ENCODE measurements around the gene TARDBP.
"Not testable (repeated sequence)": the region's sequence is repeated elsewhere in the genome, so short reads cannot be mapped to it uniquely, and the experiment has no call there.

TARDBP gene

DNA sequence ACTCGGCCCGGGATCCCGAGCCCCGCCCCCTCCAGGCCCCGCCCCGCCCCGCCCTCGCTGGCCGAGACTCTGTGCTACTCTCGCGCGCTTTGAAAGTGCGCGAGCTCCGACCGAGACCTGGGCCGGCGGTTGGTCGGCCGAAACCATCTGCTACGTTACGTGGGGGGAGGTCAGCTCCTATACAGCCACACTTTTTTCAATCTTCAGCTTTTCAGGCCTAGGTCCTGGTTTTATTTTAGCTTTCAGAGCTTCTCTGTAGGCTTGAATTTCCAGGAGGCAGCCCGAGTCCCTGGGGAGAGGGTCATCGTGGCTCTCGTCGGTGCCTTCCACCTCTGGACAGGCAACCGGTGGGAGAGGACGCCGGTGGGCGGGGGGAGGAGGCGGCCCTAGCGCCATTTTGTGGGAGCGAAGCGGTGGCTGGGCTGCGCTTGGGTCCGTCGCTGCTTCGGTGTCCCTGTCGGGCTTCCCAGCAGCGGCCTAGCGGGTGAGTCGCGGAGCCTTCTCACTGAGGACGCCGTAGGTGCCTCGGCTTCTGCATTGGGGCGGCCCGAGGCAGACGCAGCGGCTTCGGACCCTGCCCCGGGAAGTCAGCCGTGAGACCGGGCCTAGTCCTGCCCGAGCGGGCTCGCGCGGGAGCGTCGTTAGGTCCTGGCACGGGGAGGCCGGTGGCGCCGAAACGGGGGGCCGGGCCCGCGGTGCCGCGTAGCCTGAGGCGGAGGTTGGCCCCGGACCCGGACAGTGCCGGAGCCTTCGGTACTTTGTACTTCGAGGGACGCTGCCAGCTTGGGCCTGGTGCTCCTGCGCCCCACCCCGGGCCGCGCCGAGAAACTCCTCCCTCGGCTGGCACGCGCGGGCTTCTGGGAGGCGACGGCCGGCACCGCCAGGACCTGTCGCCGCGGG is at the start of gene TARDBP:
TARDBP (plus strand) TSS at position 395 of the 900 bp plus-strand sequence. CDS start 1,074 bp downstream, outside the sequence.
- peak; percentile 94 for DNase-seq

DNA sequence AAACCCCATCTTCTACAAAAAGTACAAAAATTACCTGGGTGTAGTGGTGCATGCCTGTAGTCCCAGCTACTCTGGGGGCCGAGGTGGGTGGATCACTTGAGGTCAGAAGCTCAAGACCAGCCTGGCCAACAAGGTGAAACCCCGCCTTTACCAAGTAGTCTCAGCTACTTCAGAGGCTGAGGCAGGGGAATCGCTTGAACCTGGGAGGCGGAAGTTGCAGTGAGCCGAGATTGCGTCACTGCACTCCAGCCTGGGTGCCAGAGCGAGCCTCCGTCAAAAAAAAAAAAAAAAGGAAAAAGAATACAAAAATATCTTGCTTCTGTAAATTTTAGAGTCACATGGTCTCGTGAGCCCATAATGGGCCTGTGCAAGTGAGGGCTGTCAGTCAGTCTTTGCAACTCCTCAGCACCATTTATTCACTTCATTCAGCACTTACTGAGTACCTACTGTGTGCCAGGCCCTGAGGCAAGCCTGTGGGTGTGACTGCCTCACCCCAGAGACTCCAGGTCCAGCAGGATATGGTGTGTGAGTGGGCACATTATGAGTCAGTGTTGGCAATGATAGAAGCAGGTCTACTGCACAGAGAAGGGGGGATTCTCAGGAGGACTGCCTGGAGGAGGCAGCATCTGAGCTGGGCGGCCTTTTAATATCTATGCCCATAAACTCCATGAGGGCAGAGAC is 46.8 kb upstream of the TARDBP start:
- DNase-seq = no peak

DNA sequence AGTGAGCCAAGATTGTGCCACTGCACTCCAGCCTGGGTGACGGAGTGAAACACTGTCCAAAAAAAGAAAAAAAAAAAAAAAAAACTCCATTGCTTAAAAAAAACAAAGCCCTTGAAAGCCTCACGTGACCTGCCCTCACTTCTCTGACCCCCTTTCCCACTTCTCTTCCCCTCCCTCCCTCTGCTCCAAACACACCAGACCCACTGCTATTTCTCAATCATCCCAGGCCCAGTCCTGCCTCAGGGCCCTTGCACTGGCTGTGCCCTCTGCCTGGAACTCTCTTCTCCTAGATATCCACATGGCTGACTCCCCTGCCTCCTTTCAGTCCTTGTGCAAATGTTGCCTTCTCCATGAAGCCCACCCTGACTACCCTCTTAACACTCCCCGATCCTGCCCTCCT is 45.4 kb upstream of the TARDBP start:
- no peak for DNase-seq

DNA sequence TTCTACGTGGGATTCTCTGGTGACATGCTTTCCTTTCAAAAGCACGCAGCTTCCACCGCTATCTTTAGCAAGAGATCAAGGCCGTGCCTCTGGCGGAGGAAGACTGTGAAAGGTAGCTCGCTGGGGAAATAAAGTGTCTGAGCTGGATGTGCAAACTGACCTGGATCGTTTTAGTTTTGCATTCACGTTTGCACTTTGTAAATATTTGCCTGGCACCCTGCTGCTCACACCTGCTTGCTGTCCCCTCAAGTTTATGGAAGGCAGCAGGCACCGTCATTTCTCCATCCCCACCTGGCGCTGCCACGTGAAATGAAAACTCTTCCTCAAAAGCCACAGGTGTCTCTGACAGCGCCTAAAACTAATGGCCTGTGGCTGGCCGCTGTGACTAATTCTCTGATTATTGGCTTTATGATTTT is 44.0 kb upstream of the TARDBP start:
- no peak for DNase-seq

DNA sequence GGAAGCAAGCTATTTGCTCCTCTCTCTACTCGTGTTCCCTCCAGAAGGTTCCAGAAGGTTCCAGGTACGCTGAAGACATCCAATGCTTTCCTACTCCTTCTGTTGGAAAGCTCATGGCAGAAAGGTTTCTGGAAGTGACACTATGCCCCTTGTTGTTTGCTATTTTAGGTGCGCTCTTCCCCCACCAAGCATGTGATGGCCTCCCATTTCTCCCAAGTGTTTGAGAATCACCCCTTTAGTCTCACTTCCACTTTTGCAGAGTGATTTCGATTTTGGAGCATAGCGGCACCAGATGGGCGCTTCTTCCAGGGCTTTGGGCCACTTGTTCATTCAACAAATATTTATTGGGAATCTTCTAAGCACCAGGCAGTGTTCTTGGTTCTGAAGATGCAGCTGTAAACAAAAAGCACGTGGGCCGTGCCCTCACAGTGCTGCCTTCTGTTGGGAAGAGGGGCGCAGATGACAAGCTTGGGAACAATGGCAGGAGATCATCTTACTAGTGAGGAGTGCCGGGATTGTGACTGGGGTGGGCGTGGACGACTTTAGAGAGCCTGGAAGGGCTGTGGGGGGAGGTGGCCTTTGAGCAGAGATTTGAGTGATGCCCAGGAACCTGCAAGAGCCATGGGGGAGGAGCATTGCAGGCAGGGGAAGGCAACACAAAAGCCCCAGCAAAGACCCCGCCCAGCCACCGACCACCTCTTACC is 43.0 kb upstream of the TARDBP start:
- DNase-seq = no peak

DNA sequence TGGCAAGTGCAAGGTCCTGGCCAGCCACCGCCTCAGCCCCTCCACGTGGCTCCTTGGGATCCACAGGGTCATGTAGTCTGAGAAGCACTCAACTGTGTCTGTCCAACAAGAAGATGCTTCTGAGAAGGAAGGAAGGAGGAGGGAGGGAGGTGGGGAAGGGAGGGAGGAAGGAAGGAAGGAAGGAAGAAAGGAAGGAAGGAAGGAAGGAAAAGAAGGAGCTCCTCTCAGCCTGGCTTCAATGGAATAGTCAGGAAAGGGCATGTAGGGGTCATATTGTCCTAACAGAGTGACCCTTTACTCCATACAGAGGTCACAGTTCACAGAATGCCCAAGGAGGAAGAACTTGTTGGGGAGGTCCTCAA is 42.5 kb upstream of the TARDBP start:
- no peak for DNase-seq

DNA sequence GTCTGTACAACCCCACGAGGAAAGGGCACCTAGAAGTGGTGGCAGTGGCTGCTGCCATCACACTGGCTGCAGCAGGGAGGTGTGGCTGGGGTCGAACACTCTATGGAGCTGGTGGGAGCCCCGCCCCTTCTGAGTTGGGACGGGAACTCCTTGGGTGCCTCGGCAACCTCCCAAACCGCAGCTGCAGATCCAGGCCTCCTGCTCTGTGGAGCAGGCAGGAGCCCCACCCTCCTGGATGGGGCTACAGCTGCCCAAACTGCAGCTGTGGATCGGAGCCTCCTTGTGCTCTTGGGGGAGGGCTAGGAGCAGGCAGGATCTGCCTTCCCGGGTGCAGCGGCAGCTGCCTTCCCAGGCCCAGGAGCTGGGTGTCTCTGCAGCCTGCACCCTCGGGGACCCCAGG is 38.9 kb upstream of the TARDBP start:
- DNase-seq = no peak

DNA sequence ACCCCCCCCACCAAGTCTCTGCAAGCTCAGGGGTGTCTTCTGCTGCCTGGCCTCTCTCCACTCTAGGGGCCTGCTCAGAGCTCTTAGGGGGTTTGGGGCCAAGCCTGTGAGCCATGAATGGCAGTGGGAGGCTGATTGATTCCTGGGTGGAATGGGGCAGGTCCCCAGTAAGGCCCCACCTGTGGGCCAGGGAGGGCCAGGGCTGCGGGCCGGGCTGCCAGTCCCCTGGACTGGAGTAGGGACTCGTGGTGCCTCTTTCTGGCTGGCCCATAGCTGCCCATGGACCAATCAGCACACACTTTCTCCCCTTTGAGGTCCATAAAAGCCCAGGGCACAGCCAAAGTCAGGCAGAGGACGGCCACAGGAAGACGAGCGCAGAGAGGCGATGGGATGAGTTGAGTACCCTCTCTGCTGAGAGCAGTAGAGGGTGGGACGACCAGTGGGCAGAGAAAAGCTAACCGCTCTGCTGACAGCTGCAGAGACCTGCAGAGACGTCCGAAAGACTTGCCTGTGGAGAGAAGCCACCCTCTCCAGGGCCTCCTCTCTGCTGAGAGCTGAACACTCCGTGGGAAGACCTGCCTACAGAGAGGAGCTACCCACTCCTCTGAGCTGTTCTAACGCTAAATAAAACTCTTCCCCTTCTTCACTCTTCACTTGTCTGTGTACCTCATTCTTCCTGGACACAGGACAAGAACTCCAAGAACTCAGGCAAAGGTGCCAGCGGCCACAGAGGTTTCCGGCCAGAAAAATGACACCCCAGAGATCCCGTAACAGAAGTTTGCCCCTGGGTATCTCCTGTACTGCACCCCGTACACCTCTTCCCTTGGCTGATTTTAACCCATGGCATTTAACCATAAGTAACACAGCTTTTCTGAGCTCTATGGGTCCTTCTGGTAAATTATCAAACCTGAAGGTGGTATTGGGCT is 38.2 kb upstream of the TARDBP start:
- DNase-seq = no peak

DNA sequence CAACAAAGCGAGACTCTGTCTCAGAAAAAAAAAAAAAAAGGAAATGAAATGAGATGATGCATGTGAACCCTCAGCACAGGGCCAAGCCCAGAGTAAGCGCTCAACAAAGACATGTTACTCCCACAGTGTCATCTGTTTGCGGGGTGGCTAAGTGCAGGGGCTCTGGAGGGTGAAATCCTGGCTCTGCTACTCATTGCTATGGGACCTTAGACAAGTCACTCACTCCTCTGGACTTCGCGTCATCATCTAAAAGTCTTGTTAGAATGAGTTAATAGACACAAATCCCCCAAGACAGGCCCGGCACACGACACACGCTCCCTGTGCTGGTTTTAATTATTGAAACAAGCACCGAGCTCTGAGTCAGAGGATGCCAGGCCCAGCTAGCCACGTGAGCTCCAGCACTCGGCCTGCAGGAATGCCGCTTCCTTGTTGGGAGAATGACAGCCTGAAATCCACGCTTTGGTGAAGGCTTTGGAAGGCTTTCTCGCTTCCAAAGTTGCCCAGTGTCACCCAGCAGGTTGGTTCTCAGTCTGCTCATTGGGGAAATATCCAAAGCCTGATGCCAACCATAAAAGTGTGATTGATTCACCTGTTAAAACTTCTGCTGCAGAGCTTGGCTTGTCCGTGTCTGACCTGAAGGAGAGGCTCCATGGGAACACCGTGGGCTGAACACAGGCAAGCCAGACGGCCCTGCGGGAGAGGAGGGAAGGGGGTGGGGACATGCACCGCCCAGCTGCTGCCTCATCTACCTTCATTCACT is 36.7 kb upstream of the TARDBP start:
- peak; percentile 95 for DNase-seq

DNA sequence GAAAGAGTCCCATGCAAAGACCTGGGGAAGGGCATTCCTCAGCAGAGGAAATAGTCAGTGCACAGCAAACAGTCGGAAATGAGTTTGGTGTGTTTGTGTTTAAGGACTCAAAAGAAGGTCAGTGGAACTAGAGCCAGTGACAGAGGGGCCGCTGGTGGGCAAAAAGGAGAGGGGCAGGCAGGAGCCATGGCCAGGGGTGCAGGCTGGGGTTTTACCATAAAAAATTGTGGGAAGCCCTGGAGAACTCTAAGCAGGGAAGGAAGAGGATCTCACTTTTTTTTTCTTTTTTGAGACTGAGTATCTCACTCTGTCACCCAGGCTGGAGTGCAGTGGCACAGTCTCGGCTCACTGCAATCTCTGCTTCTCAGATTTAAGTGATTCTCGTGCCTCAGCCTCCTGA is 33.7 kb upstream of the TARDBP start:
- no peak for DNase-seq

DNA sequence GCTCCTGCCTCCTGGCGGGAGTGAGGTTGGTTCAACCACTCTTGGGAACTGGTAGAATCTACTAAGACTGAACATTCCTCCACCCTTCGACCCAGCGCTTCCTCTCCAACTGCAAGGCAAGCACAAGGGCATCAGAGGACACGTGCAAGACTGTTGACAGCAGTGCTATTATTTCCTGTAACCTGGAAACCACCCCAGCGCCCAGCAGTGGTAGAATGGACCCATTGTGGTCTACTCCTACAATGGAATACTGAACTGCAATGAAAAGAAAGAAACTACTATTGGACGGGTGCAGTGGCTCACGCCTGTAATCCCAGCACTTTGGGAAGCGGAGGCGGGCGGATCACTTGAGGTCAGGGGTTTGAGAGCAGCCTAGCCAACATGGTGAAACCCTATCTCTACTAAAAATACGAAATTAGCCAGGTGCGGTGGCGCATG is 33.0 kb upstream of the TARDBP start:
- DNase-seq = peak; percentile 69

DNA sequence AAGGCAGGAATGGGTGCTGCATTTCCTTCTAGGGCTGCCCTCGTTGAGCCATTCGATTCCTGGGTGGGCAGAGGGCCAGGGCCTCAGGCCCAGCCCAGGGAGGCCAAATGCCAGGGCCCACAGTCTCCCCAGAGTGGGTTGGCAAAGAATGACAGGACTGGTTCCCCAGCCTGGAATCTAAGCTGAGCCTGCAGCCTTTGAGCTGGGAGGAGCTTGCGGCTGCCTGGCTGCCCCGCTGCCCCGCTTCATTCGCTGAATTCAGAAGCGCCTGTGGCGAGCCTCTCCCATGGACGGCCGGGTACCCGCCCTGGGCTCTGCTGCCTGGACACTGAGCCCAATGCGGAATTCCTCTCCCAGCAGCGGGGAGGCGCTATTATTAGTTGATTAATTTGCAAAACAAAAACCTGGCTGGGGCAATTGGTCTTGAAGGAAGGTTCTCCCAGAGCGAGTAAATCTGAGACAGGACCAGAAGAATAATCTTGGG is 32.3 kb upstream of the TARDBP start:
- DNase-seq = peak; percentile 95

DNA sequence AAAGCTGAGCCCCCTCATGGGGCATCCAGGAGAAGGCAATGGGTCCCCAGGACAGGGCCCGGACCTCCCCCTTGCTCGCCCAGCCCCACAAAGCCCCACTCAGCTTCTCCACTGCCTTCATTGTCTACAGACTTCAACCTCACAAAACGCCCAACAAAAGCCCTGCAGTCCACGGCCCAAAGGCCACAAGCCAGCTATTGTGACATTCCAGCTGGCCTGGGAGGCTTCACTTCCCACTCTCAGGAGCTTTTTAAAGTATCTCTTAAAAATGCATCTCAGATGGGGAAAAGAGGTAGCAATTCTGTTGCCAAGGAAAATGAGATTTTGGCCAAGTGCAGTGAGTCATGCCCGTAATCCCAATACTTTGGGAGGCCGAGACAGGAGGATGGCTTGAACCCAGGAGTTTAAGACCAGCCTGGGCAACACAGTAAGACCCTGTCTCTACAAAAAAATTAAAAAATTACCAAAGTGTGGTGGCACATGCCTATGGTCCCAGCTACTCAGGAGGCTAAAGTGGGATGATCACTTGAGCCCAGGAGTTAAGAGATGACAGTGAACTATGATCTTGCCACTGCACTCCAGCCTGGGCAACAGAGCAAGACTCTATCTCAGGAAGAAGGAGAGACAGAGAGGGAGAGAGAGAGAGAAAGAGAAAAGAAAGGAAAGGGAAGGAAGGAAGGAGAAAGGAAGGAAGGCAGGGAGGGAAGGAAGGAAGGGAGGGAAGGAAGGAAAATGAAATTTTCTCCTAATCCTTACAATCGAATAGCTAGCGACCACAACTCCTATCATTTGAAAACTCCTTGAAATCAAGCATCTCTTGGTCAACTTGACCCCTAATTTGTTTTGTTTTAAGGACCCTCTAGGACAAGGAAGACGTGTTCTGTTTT is 31.4 kb upstream of the TARDBP start:
- DNase-seq = no peak

DNA sequence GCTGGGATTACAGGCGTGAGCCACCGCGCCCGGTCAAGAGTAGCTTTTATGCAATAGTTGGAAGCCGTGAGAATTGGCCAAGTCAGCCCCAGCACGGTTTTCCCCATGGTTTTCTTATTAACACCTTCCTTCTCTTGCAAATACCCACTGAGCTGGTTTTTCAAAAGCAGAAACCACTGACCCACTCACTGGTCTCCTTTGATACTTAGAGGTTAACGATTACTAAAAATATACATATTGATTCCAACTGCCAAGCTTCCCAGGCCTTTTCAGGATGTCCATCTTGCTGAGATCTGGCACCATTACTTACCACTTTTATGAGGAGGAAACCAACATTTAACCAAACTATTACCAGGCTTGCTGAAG is 25.9 kb upstream of the TARDBP start:
- DNase-seq = no peak

DNA sequence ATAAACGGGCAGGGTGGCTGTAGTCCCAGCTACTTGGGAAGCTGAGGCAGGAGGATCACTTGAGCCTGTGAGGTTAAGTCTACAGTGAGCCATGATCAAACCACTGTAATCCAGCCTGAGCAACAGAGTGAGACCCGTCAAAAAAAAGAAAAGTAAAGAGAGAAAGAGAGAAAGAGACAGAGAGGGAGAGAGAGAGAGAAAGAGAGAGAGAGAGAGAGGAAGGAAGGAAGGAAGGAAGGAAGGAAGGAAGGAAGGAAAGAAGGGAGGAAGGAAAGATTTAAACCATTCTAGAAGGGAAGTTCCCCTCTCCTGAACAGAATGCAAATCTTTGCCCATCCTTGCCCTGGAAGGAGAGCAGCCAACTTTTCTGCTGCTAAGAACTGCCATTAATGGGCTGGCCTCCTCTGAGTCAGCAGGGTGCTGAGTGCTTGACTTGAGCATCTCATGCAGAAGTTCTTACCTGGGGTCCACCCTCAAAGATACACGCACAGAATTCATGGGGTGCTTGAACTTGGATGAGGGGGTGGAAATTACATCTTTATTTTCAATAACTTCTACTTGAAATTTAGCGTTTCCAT is 24.5 kb upstream of the TARDBP start:
- no peak for DNase-seq

DNA sequence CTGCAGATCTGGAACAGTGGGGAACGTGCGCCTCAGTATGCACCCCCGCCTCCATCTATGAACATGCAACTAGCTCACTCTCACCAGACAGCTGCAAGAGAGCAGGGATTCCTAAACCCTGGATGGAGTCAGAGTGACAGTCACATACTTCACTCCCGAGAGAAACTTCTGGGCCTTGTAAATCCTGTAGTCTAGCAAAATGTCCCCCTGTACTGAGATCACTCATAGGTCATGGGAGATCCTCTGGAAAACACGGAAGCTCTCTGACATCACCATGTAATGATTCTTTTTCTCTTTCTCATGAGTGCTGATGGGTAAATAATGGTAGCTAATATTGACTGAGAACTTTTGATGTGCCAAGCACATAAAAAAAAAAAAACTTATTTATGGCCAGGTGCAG is 23.4 kb upstream of the TARDBP start:
- DNase-seq = no peak

DNA sequence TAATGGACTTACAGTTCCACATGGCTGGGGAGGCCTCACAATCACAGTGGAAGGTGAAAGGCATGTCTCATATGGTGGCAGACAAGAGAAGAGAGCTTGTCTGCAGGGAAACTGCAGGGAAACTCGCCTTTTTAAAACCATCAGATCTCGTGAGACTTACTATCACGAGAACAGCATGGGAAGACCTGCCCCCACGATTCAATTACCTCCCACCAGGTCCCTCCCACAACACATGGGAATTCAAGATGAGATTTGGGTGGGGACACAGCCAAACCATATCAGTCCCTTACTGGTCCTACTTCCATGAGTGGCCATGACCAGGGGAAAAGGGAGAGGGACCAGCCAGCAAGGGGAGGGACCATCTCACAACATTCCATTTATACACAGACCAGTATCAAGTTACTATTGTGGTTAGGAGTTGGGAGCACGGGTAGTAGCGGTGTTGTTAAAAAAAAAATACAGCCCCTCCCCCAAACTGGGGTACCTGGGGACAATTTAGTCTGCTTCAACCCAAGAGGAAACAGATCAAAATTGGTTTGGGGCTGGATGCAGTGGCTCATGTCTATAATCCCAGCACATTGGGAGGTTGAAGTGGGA is 22.4 kb upstream of the TARDBP start:
- not testable (repeated sequence) for DNase-seq

DNA sequence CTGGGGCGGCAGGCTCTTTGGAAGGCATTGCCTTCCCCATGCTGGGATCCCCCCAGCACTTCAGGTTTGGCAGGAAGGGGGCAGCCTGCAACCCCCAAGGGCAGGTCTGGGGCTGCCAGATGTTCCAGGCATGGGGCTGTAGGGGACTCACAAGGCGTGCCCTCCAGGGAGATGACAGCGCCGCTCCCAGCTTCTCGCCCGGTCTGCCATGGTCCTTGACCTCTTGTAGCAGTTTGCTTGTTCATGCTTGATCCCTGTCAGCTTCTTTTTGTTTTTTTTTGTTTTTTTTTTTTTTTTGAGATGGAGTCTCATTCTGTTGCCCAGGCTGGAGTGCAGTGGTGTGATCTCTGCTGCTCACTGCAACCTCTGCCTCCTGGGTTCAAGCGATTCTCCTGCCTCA is 21.6 kb upstream of the TARDBP start:
- no peak for DNase-seq

DNA sequence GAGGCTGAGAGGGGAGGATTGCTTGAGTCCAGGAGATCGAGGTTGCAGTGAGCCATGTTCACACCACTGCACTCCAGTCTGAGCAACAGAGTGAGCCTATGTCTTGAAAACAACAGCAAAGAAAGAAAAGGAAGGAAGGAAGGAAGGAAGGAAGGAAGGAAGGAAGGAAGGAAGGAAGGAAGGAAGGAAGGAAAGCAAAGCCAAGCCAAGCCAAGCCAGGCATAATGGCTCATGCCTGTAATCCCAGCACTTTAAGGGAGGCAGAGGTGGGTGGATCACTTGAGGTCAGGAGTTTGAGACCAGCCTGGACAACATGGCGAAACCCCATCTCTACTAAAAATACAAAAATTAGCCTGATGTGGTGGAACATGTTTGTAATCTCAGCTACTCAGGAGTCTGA is 20.4 kb upstream of the TARDBP start:
- DNase-seq = not testable (repeated sequence)

DNA sequence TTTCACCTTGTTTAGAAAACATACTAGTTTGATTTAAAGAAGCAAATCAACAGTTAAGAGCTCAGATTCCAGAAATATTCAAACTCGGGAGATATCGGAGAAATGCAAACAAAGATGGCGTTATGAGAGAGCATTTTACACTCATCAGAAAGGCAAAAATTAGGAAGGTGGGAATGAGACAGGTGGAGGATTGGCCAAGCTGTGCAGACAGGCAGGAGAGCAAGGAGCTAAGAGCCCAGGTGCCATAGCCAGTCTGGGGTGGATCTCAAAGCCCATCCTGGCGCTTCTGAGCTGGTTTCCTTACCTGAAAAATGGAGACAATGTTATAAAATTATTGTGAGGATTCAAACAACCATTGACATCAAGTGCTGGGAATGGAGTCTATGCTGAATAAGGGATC is 19.6 kb upstream of the TARDBP start:
- DNase-seq = no peak

All from islet precursor cell (in vitro differentiated cells).